Panc1 (cell line): ENCODE results near the gene KIAA2012. TPM values are rescaled to one million over a fixed set of nuclear protein-coding genes. Genes with fewer than 3 reads are reported as not detected.

Experiments used
- ATAC-seq: fragments of 200-7000 bp; cut with Tn5 transposase; 2 replicates; pipeline ENCODE4 v1.9.1; 2020; ENCODE audit warnings: mild to moderate bottlenecking, moderate library complexity
- BruUV-seq: library from RNA; stranded (reverse); fragments of 400-500 nt; replicated peaks from 2 replicates; lab custom pipeline; 2021; lab: Mats Ljungman, UMichigan
- CTCF ChIA-PET: fragments of 300-600 bp; sonication (Branson Sonifier 250); formaldehyde crosslinking; loops from one replicate; lab custom pipeline; 2022; ENCODE audit warnings: antibody characterized with exemption; lab: Charles Lee
- POLR2A ChIA-PET: fragments of 300-600 bp; sonication (Branson Sonifier 250); formaldehyde crosslinking; loops from one replicate; lab custom pipeline; 2022; ENCODE audit warnings: antibody characterized with exemption; lab: Charles Lee
- DNase-seq: peaks from one replicate; pipeline ENCODE4 v3.0.0-alpha.2; 2010; ENCODE audit warnings: low read depth, low spot score
- H3K27ac ChIP-seq: 2 replicates; pipeline ENCODE4 v1.5.1; 2011; ENCODE audit warnings: mild to moderate bottlenecking, low read length, inconsistent platforms
- H3K27me3 ChIP-seq: fragments of 200-500 bp; sonication (Bioruptor generic); 2 replicates; pipeline ENCODE4 v1.6.0; 2014; ENCODE audit warnings: low read length, inconsistent platforms; ENCODE audit not compliant: control insufficient read depth, insufficient read depth
- H3K36me3 ChIP-seq: fragments of 200-500 bp; sonication (Bioruptor generic); 2 replicates; pipeline ENCODE4 v1.5.1; 2014; ENCODE audit warnings: inconsistent platforms, mild to moderate bottlenecking, low read length, moderate library complexity; ENCODE audit not compliant: control insufficient read depth, insufficient read depth
- H3K4me1 ChIP-seq: 2 replicates; pipeline ENCODE4 v1.5.1; 2011; ENCODE audit warnings: inconsistent platforms, mild to moderate bottlenecking, low read length, moderate library complexity; ENCODE audit not compliant: control insufficient read depth, insufficient read depth
- H3K4me3 ChIP-seq, 2 experiments: 2 replicates each; pipeline ENCODE4 v1.5.1; 2011 to 2012; ENCODE audit warnings: low read depth in 2 of 2, low read length in 2 of 2, mild to moderate bottlenecking in 2 of 2, inconsistent platforms in 1 of 2, moderate library complexity in 1 of 2
- H3K9me3 ChIP-seq: fragments of 200-500 bp; sonication (Bioruptor generic); 2 replicates; pipeline ENCODE4 v1.5.1; 2014; ENCODE audit warnings: low read depth, mild to moderate bottlenecking, inconsistent platforms, low read length, moderate library complexity; ENCODE audit not compliant: control insufficient read depth, insufficient read depth
- POLR2AphosphoS5 ChIP-seq: IDR thresholded peaks from 2 replicates; pipeline ENCODE4 v1.6.1; 2012; ENCODE audit warnings: mild to moderate bottlenecking, low read depth, low read length, moderate library complexity
- SIN3A ChIP-seq: IDR thresholded peaks from 2 replicates; pipeline ENCODE4 v1.6.1; 2012; ENCODE audit warnings: low read depth, mild to moderate bottlenecking, low read length, moderate library complexity, borderline replicate concordance; ENCODE audit not compliant: insufficient read depth
- TCF7L2 ChIP-seq: IDR thresholded peaks from 2 replicates; pipeline ENCODE4 v1.6.1; 2011; ENCODE audit warnings: mild to moderate bottlenecking, low read depth, low read length, inconsistent platforms
- in situ Hi-C: cut with HindIII; loops from 2 replicates; pipeline ENCODE4 v1.10.0; 2016; ENCODE audit warnings: low sequenced_read_pairs, low pct_unique_long_range_greater_than_20kb
- intact Hi-C: fragments of 100-400 bp; cut with micrococcal nuclease; formaldehyde crosslinking; loops from one replicate; pipeline ENCODE4 v1.10.0; 2022; ENCODE audit not compliant: unreplicated experiment
- total RNA-seq: library from RNA; stranded (reverse); gene quantifications from one replicate; pipeline ENCODE4 v1.2.1, GENCODE V29; 2021; ENCODE audit not compliant: unreplicated experiment
- TF ChIP-seq, protein P1 (sequence below): fragments of 450-650 bp; IDR thresholded peaks from 2 replicates; pipeline ENCODE4 v1.5.1; 2017; ENCODE audit warnings: mild to moderate bottlenecking
- TF ChIP-seq, protein P2 (sequence below), 2 experiments: IDR thresholded peaks; 2 replicates each; pipeline ENCODE4 v1.6.1; 2011 to 2012; ENCODE audit warnings: low read depth in 2 of 2, control low read depth in 1 of 2, low read length in 1 of 2, mild to moderate bottlenecking in 1 of 2, moderate library complexity in 1 of 2; ENCODE audit not compliant: insufficient read depth in 1 of 2

Gene KIAA2012
- total RNA-seq, 1 experiment from 2014 or later = not detected

DNA sequence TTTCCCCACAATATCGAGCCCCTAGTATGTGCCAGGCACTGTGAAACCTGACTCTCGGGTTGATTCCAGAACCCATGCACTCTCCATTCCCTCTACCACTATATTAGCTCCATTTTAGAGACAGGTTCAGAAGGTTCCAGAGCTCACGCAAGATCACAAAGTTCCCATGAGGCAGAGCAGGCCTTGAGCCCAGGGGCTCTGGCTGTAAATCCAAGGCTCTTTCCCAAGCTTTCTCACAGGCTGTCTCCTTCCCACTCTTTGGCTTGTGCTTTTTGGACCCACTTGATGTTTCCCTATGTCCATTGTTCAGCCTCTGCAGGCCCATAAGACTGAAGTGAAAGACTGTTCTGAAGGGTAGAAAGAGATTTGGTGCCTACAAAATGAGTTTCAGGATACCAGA is 15.7 kb downstream of the KIAA2012 start:
- Histone ChIP-seq H3K27ac (no peak overlapping the region), H3K27me3 (peaks cover 2% of the 10 kb centered on the region; the same call in 1 of the 2 replicates), H3K4me3 (no peak overlapping the region), H3K36me3 (no peaks in the 10 kb centered on the region), H3K4me1 (no peaks in the 10 kb centered on the region), H3K9me3 (no peaks in the 10 kb centered on the region)
- no peak for TF ChIP-seq POLR2AphosphoS5
- no peak for TF ChIP-seq SIN3A
- TF ChIP-seq, protein P1, sequence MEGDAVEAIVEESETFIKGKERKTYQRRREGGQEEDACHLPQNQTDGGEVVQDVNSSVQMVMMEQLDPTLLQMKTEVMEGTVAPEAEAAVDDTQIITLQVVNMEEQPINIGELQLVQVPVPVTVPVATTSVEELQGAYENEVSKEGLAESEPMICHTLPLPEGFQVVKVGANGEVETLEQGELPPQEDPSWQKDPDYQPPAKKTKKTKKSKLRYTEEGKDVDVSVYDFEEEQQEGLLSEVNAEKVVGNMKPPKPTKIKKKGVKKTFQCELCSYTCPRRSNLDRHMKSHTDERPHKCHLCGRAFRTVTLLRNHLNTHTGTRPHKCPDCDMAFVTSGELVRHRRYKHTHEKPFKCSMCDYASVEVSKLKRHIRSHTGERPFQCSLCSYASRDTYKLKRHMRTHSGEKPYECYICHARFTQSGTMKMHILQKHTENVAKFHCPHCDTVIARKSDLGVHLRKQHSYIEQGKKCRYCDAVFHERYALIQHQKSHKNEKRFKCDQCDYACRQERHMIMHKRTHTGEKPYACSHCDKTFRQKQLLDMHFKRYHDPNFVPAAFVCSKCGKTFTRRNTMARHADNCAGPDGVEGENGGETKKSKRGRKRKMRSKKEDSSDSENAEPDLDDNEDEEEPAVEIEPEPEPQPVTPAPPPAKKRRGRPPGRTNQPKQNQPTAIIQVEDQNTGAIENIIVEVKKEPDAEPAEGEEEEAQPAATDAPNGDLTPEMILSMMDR = no peak
- TF ChIP-seq, protein P2, sequence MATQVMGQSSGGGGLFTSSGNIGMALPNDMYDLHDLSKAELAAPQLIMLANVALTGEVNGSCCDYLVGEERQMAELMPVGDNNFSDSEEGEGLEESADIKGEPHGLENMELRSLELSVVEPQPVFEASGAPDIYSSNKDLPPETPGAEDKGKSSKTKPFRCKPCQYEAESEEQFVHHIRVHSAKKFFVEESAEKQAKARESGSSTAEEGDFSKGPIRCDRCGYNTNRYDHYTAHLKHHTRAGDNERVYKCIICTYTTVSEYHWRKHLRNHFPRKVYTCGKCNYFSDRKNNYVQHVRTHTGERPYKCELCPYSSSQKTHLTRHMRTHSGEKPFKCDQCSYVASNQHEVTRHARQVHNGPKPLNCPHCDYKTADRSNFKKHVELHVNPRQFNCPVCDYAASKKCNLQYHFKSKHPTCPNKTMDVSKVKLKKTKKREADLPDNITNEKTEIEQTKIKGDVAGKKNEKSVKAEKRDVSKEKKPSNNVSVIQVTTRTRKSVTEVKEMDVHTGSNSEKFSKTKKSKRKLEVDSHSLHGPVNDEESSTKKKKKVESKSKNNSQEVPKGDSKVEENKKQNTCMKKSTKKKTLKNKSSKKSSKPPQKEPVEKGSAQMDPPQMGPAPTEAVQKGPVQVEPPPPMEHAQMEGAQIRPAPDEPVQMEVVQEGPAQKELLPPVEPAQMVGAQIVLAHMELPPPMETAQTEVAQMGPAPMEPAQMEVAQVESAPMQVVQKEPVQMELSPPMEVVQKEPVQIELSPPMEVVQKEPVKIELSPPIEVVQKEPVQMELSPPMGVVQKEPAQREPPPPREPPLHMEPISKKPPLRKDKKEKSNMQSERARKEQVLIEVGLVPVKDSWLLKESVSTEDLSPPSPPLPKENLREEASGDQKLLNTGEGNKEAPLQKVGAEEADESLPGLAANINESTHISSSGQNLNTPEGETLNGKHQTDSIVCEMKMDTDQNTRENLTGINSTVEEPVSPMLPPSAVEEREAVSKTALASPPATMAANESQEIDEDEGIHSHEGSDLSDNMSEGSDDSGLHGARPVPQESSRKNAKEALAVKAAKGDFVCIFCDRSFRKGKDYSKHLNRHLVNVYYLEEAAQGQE (IDR thresholded peaks at IDR 0.05; ENCODE audit: insufficient read depth in 1 of 2, low read depth in 2 of 2, low read length in 1 of 2) = no peak
- TF ChIP-seq TCF7L2 = no peak
- in situ Hi-C loops (no loop called here), intact Hi-C loops (no loop called here)
- ATAC-seq = no peak
- CTCF ChIA-PET = no interaction called here
- POLR2A ChIA-PET = interaction anchor here (0.5 kb wide), 1 partner anchor 250 kb away, joined by 4 read pairs; no protein-coding TSS in a partner anchor
- no TSS peak for BruUV-seq
- no peak for DNase-seq

DNA sequence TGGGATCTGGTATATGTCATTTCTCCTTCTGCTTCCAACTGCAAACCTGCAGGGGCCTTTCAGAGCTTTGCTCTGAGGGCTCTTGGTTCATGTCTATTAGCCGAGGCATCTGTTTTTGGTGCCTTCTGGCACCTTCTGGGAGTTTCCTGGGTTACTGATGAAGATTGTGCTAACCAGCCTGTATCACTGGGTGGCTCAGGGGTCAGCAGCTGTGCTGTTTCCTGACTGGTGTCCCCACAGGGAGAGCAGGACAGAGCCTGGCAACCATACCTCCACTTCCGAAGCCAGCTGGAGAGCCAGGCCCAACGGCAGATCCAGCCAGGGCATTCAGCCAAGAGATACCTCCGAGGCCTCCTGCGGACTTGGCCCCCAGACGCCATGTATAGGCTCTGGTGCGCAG is 17.5 kb downstream of the KIAA2012 start:
- ATAC-seq (no peak), DNase-seq (no peak)
- H3K36me3 ChIP-seq = no peaks in the 10 kb centered on the region
- in situ Hi-C loops (no loop called here), intact Hi-C loops (no loop called here)
- H3K27ac ChIP-seq = no peak overlapping the region
- ChIA-PET POLR2A (no interaction called here), CTCF (no interaction called here)
- H3K4me3 ChIP-seq = no peak overlapping the region
- TF ChIP-seq TCF7L2 = no peak
- no peak for TF ChIP-seq SIN3A
- no peak for TF ChIP-seq POLR2AphosphoS5
- TF ChIP-seq, protein P1 = no peak
- TF ChIP-seq, protein P2 (IDR thresholded peaks at IDR 0.05; ENCODE audit: insufficient read depth in 1 of 2, low read depth in 2 of 2, low read length in 1 of 2) = no peak
- peaks cover 2% of the 10 kb centered on the region; the same call in 1 of the 2 replicates for H3K27me3 ChIP-seq
- no TSS peak for BruUV-seq
- H3K9me3 ChIP-seq = no peaks in the 10 kb centered on the region
- H3K4me1 ChIP-seq = no peaks in the 10 kb centered on the region
